SK-N-SH treated with all-trans-retinoic acid at 6 μM for 48 hours (cell line): Measurements from ENCODE around the gene AP5Z1.

ENCODE experiments used
- ARNTL ChIP-seq: fragments of 450-650 bp; formaldehyde crosslinking; IDR thresholded peaks from 2 replicates; pipeline ENCODE4 v1.5.0; 2020; ENCODE audit warnings: low read depth, mild to moderate bottlenecking, moderate library complexity, borderline replicate concordance
- BACH2 ChIP-seq: fragments of 250-450 bp; sonication (Bioruptor Pico); IDR thresholded peaks from 2 replicates; pipeline ENCODE4 v1.9.0; 2021; ENCODE audit warnings: mild to moderate bottlenecking, borderline replicate concordance
- ESRRG ChIP-seq: fragments of 250-450 bp; sonication (Bioruptor Pico); IDR thresholded peaks from 2 replicates; pipeline ENCODE4 v1.6.1; 2021; ENCODE audit warnings: mild to moderate bottlenecking
- GLIS3 ChIP-seq: fragments of 250-450 bp; sonication (Bioruptor Pico); IDR thresholded peaks from 2 replicates; pipeline ENCODE4 v1.5.0; 2020; ENCODE audit warnings: mild to moderate bottlenecking, moderate library complexity
- ISL1 ChIP-seq: fragments of 250-450 bp; sonication (Bioruptor Pico); IDR thresholded peaks from 2 replicates; pipeline ENCODE4 v2.1.2; 2022; ENCODE audit warnings: mild to moderate bottlenecking, moderate library complexity
- OSR1 ChIP-seq: fragments of 250-450 bp; sonication (Bioruptor Pico); IDR thresholded peaks from 2 replicates; pipeline ENCODE4 v1.8.0; 2022; ENCODE audit warnings: moderate library complexity, mild to moderate bottlenecking, inconsistent platforms
- PATZ1 ChIP-seq: fragments of 250-450 bp; sonication (Bioruptor Pico); IDR thresholded peaks from 2 replicates; pipeline ENCODE4 v1.8.0; 2020; ENCODE audit warnings: mild to moderate bottlenecking, moderate library complexity, borderline replicate concordance
- PPARA ChIP-seq: fragments of 250-450 bp; sonication (Bioruptor Pico); IDR thresholded peaks from 2 replicates; pipeline ENCODE4 v1.5.0; 2020; ENCODE audit warnings: mild to moderate bottlenecking, borderline replicate concordance
- SNAI2 ChIP-seq: fragments of 250-450 bp; sonication (Bioruptor Pico); IDR thresholded peaks from 2 replicates; pipeline ENCODE4 v1.5.0; 2020; ENCODE audit warnings: mild to moderate bottlenecking, moderate library complexity
- ZFP3 ChIP-seq: fragments of 250-450 bp; sonication (Bioruptor Pico); IDR thresholded peaks from 2 replicates; pipeline ENCODE4 v1.5.0; 2020; ENCODE audit warnings: mild to moderate bottlenecking, moderate library complexity
- ZNF8 ChIP-seq: fragments of 450-650 bp; formaldehyde crosslinking; IDR thresholded peaks from 2 replicates; pipeline ENCODE4 v1.5.0; 2020; ENCODE audit warnings: mild to moderate bottlenecking, moderate library complexity

GRCh38 chr7:4769761-4770160, 5.7 kb upstream of the AP5Z1 start:
- no peak for TF ChIP-seq BACH2 (CRISPR knock-in tag)
- no peak for TF ChIP-seq ESRRG (CRISPR knock-in tag)
- TF ChIP-seq ZNF8, result no peak
- no peak for TF ChIP-seq ISL1 (CRISPR knock-in tag)
- TF ChIP-seq SNAI2 (CRISPR knock-in tag), result no peak
- no peak for TF ChIP-seq ARNTL (CRISPR knock-in tag)
- TF ChIP-seq ZFP3 (CRISPR knock-in tag), result no peak
- no peak for TF ChIP-seq GLIS3 (CRISPR knock-in tag)
- no peak for TF ChIP-seq PATZ1 (CRISPR knock-in tag)
- TF ChIP-seq PPARA (CRISPR knock-in tag), result no peak
- no peak for TF ChIP-seq OSR1 (CRISPR knock-in tag)
